Putamen (tissue), 1 donor: ENCODE results near the gene CHMP4B.

Experiments used
- DNase-seq: peaks from one replicate; pipeline ENCODE4 v3.0.0-alpha.2; 2016; ENCODE audit warnings: low spot score

CHMP4B gene, protein sequence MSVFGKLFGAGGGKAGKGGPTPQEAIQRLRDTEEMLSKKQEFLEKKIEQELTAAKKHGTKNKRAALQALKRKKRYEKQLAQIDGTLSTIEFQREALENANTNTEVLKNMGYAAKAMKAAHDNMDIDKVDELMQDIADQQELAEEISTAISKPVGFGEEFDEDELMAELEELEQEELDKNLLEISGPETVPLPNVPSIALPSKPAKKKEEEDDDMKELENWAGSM

DNA sequence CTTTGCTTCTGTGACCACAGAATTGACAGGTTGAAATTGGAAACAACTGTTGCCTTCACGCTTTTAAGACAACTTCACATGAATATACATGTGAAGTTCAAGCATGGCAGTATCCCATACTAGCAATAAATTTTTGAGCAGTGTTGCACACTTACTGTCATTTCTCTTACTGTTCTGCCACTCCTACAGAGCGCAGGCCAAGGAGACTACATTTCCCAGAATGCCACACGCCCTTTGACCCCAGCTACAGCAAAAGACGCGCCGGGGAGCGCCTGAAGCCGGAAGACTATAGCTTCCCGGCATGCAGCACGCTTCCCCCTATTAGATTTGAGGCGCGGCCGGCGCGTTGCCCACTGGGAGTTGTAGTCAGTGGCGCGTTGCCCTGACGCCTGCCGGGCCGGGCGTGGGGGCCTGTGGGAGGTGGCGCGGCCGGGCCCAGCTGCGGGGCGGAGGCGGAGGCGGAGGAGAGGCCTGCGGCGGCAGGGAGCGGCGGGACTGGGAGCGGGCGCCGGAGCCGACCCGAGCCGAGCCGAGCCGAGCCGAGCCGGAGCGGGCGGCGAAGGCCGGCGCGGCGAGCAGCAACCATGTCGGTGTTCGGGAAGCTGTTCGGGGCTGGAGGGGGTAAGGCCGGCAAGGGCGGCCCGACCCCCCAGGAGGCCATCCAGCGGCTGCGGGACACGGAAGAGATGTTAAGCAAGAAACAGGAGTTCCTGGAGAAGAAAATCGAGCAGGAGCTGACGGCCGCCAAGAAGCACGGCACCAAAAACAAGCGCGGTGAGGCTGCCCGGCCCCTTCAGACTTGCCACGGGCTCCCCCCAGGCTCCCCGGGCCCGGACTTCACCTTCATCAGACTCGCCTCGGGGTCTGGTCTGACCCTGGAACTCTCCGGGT lies at the start of gene CHMP4B:
CHMP4B (plus strand) TSS at position 464 of the 891 bp plus-strand sequence; CDS start at position 585, 121 bp downstream.
- DNase-seq, result peak; percentile 99

DNA sequence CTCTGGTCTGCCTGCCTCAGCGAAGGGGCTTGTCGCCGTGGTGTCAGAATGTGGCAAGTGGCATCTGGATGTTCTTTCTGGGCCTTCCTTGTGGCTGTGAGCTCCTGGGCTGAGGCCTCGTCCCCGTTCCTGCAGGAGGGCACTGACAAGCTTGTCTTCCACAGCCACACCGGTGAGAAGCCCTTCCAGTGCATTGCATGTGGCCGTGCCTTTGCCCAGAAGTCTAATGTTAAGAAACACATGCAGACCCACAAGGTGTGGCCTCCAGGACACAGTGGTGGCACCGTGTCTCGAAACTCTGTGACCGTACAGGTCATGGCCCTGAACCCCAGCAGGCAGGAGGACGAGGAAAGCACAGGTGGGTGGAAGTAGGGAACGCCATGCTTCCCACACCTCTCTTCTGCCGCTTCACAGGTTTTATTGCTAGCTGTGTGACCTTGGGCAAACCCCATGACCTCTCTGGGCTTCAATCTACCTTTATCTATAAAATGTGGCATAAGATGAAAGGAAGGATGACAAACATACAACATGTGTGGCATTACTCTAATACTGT lies 49.4 kb upstream of the CHMP4B start:
- no peak for DNase-seq

DNA sequence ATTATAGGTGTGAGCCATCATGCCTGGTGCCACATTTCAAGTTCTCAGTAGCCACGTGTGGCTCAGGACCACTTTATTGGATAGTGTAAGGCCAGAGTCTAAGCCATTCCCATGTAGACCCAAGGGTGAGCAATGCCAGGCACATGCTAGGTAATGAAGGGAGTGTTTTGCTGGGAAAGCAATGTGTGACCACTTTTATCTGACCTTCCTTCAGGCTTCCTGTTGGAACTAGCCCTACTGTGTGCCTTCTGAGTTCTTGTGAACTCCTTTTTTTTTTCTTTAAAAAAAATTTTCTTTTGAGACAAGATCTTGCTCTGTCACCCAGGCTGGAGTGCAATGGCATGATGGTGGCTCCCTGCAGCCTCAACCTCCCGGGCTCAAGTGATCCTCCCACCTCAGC lies 46.0 kb upstream of the CHMP4B start:
- no peak for DNase-seq

DNA sequence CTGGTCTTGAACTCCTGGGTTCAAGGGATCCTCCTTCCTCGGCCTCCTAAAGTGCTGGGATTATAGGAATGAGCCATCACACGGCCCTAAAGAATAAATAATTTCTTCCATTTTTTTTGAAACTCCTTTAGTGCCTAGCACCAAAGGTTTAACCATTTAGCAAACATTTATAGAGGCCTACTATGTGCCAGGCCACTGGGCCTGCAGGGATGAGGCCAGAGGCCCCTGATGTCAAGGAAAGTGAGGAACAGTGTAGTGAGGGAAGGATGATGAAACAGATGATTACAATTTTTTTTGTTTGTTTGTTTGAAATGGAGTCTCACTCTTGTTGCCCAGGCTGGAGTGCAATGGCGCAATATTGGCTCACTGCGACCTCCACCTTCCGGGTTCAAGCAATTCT lies 45.6 kb upstream of the CHMP4B start:
- DNase-seq, result no peak

DNA sequence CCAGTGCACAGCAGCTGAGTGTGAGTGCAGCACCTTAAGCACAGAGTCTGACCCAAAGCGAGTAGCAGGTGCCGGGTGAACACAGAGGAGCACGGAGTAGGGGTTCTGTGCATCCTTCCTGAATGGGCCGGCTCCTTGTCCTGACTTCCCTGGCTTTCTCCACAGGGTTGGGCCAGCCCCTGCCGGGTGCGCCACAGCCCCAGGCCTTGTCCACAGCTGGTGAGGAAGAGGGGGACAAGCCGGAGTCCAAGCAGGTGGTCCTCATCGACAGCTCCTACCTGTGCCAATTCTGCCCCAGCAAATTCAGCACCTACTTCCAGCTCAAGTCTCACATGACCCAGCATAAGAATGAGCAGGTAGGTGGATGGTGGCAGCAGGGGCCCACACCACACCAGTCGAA lies 44.5 kb upstream of the CHMP4B start:
- no peak for DNase-seq

DNA sequence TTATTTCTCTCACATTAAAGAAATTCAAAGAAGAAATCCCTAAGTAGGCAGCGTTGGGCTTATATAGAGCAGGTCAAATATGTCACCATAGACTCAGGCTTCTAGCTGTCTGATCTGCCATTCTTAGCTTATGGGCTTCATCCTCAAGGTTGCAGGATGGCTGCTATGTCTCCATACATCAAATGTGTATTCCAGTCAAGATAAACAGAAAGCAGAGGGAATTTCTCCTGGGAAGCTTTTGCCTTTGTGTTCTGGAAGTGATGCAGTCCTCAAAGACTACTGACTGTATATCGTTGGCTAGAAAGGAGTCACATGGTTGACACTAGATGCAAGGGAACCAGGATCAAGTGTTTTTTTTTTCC lies 43.4 kb upstream of the CHMP4B start:
- no peak for DNase-seq

DNA sequence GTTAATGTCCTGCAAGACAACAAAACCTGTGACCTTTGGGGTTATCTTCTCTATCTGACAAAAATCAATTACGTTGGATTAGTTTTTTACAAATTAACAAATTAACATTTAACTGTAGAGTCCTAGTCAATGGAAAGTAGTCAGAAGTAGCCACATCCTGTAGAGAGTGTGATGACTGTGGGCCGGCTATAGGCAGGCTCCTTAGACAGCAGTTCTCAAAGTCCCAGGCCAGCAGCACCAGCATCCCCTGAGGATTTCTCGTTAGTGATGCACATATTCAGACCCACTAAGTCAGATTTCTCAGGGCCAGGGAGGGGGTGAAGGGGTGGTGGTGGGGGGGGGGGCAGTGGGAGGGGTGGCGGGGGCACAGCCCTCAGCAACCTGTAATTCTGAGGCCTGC lies 42.1 kb upstream of the CHMP4B start:
- no peak for DNase-seq

DNA sequence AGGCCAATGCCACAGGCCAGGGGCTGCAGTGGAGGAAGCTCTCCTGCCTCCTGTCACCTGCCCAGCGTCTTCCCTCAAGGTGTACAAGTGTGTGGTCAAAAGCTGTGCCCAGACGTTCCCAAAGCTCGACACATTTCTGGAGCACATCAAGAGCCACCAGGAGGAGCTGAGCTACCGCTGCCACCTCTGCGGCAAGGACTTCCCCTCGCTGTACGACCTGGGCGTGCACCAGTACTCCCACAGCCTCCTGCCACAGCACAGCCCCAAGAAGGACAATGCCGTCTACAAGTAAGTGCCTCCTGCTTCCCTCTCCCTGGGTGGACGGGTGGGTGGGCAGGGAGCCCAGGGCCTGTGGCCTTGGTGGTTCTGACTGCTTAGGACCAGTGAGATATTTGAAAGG lies 41.1 kb upstream of the CHMP4B start:
- no peak for DNase-seq

DNA sequence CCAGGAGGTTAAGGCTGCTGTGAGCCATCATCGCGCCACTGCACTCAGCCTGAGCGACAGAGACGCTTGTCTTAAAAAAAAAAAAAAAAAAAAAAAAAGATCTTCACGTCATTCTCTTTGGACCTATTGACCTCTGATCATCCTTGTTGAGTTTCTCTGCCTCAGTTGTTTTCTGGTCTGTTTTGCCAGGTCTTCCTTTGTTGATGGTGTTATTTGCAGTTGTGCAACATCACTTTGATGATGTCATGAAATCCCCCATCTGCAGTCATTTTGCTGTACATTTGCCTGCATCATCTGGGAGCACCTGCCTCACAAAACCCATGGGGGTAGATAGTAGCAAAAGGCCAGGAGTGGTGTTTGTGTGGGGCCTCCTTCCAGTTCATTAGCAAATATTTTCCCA lies 39.2 kb upstream of the CHMP4B start:
- DNase-seq, result no peak

DNA sequence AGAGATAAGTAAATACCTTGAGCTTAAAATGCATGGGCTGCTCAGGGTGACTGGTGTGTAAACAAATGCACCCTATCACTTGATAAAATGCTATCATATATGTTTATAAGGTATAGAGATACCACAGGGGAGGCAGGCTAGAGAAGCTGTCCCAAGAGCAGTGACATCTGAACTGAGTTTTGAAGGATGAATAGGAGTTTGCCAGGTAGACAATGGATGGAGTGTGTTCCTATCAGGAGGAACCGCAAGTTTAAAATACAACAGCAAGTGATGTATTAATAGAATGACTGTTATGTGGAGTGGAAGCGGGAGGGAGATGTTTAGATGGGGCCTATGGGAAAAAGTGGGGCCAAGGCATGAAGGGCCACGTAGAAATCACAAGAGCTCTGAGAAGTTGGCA lies 38.7 kb upstream of the CHMP4B start:
- no peak for DNase-seq

DNA sequence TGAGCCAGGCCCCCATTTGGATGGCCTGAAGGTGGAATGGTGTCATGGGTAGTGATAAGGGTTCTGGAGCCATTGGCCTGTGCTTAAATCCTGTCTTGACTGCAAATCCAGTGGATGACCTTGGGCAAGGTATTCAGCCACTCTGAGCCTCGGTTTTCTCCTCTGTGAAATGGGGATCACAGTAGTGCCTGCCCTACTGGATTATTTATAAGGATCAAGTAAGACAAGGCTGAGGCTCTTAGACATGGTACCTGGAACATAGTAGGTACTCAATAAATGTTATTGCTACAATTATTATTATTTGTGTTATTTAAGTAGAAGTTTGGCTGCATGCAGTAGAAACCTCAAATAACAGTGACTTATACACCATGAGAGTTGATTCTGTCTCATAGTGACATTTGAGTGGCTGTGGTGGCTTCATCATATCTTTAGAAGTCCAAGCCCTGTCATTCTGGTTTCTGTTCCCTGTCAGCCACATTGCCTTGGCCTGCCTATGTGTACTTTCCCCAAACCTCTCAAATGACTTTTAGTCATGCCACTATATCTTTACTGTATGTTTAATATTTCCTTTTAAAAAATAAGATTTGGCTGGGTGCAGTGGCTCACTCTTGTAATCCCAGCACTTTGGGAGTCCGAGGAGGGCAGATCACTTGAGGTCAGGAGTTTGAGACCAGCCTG lies 37.6 kb upstream of the CHMP4B start:
- DNase-seq, result no peak

DNA sequence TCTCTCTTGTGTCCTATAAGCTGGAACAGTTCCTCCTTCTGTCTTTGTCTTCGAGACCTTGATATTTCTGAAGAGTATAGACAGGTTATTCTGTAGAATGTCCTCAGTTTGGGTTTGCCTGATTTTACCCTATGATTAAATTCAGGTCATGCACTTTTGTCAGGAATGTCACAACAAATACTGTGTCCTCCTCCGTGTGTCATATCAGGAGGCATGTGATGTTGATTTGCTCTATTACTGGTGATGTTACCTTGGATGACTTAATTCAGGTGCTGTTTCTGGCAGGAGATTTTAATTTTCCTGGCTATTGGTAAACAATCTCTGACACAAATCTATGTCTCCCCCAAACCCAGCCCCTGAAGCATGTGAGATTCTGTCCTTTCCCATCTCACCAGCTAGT lies 33.3 kb upstream of the CHMP4B start:
- peak; percentile 50 for DNase-seq

DNA sequence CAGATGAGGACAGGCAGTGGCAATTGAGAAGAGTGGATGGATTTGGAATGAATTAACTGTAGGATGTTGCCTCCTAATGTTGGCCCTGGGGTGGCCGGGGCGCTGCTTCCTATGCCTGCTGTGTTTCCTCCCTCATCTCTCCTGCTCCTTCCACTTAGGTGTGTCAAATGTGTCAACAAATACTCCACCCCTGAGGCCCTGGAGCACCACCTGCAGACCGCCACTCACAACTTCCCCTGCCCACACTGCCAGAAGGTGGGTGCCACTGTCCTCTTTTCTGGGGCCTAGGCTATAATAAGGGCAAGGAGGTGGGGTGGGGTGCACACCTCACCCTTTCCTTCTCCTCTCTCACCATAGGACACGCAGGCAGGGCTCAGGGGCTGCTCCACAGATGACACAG lies 30.0 kb upstream of the CHMP4B start:
- DNase-seq, result no peak

DNA sequence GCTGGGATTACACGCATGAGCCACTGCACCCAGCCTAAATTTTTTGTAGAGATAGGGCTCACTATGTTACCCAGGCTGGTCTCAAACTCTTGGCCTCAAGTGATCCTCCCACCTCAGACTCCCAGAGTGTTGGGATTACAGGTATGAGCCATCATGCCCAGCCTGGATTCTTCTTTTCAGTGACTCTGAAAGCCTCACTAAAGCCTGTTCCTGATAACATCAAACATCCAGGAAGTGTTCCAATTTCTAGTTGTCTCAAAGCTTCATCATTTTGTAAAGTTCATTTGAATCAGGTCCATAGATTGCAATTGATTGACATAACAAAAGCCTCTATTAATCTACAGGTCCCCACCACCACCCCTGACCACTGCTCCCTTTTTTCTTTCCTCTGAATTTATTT lies 29.2 kb upstream of the CHMP4B start:
- no peak for DNase-seq

DNA sequence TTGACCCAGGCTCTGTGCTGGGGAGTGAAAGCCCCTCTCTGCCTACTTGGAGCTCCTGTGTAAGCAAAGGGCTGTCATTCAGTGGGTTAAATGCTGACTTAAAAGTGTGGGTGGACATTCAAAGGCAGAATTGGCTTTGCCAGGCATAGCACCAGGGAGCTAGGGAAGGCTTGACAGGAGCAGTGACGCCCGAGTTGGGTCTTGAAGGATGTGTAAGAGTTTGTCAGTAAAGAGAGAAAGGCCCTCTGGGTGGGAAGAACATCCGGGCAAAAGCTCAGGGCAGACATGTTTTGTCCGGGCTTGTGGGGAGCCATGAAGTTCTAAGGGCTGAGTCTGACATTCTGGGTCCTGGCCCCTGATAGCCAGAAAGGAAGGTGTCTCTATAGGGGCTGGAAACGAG lies 27.9 kb upstream of the CHMP4B start:
- no peak for DNase-seq

DNA sequence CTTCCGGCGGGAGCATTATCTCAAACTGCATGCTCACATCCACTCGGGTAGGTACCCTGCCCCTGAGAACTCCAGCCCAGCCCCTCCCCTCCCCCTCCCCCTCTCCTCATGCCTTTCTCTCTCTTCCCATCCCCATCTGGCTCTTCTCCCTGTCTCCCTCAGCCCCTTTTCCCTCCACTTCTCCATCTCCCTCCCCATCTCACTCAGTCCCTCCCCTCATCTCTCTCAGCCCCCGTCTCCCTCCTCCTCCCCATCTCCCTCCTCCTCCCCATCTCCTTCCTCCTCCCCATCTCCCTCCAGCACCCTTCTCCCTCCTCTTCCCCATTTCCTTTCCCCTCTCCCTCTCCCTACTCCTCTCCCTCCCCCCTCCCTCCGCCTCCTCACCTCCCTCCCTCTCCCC lies 27.3 kb upstream of the CHMP4B start:
- DNase-seq, result no peak

DNA sequence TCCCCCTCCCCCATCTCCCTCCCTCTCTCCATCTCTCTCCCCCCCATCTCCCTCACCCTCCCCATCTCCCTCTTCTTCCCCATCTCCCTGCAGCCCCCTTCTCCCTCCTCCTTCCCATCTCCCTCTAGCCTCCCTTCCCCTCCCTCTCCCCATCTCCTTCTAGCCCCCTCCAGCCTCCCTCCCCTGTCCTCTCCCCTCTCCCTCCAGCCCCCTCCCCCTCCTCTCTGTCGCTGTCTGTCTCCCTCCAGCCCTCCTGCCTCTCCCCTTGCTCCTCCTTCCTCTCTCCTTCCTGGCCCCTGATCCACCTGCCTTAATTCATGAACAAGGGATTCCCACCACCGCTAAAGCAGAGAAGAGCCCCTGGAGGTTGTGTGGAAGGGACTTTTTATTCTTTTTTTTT lies 26.9 kb upstream of the CHMP4B start:
- DNase-seq, result no peak

DNA sequence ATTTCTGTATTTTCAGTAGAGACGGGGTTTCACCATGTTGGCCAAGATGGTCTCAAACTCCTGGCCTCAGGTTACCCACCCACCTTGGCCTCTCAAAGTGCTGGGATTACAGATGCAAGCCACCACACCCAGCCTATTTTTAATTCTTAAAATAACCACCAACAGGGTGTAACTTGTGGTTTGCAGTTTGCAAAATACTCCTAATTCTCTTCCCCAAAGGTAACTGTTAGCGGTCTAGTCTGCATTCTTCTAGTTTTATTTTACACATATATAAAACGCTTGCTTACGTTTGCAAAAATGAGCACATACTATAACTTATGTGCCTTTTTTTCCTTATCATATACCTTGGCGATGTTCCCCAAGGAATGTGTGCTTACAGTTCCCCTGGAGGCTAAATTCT lies 25.6 kb upstream of the CHMP4B start:
- DNase-seq, result no peak

DNA sequence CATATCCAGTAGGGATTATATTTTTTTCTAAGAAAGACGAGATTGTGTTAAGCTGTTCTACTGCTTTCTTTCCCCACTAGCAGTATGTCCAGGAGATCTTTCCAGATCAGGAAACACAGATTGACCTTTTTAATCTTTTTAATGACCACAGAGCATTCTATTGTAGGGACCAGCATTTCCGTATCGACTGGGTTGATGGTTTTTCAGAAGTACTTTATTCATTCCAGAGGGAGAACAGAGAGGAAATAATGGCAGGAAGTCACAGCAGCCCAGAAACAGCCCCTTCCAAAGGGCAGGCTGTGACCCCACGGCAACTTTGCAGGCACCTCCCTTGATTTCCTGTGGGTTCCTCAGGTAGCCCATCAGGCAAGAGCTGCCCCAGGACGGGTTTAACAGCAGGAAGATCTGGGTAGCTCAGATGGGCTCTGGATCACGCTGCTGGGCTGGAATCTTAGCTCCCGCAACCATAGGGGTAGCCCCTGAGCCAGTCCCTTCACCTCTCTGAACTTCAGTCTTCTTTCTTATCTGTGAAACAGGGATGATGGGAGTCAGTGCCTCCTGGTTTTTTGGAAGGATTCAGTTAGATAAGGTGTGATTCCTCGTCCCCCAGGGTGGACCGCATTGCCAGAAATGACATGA lies 23.8 kb upstream of the CHMP4B start:
- no peak for DNase-seq

DNA sequence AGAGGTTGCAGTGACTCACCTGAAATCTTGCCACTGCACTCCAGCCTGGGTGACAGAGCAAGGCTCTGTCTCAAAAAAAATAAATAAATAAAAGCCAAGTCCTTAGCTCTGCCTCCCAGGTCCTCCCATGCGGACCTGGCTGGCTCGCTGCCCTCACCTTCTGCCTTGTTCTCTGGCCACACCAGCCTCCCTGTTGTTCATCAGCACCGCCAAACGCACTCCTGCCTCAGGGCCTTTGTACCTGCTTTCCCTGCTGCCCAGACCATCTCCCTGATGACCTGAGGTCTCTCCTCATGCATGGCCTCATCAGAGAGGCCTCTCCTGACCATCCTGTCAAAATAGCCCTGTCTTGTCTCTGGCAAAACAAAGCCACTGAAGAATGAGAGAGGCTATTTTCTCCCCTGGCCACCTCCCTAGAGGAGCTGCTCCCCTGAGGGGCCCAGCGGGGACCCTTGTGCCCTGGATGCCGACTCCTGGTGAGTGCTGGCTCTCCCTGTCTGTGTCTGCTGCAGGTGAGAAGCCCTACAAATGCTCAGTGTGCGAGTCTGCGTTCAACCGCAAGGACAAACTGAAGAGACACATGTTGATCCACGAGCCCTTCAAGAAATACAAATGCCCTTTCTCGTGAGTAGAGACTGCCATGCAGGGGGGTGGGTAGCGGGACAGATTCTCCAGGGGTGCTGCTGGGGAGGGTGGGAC lies 22.6 kb upstream of the CHMP4B start:
- DNase-seq, result no peak

DNA sequence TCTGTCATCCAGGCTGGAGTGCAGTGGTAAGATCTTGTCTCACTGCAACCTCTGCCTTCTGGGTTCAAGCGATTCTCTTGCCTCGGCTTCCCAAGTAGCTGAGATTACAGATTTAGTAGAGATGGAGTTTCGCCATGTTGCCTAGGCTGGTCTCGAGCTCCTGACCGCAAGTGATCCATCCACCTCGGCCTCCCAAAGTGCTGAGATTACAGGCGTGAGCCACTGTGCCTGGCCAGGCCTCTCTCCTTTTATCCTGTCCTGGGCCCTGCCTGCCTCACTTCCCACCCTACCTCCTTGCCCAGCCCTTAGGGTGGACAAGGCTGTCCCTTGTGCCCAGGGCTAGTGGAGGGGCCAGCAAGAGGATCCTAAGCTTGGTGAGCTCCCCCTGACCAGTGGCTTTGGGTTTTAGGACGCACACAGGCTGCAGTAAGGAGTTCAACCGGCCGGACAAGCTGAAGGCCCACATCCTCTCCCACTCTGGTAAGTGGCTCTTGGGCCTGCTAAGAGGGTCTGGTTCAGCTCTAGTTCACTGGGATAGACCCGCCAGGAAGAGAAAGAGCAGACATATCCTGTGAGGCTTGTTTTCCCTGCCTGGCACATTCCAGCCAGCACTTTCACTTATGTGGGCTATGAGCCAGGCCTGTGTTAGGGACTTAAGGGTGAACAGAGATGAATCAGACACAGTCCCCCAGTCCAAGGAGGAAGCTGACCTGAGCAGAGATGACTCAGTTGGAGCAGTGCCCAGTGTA lies 21.9 kb upstream of the CHMP4B start:
- DNase-seq, result no peak
